GM12892 (cell line): ENCODE data around the gene FCRL6.

ENCODE experiments used
- POLR2A ChIP-seq: IDR thresholded peaks from 2 replicates; pipeline ENCODE4 v1.6.1; 2011; ENCODE audit warnings: low read depth, low read length, control low read depth
- POLR2AphosphoS5 ChIP-seq: IDR thresholded peaks from 2 replicates; pipeline ENCODE4 v1.6.1; 2011; ENCODE audit warnings: low read depth, low read length, control low read depth
- TAF1 ChIP-seq: IDR thresholded peaks from 2 replicates; pipeline ENCODE4 v1.6.1; 2011; ENCODE audit warnings: low read depth, mild to moderate bottlenecking, control low read depth, low read length, borderline replicate concordance

GRCh38 chr1:159831412-159832141, 29.4 kb downstream of the FCRL6 start:
- TF ChIP-seq POLR2A = no peak
- TF ChIP-seq POLR2AphosphoS5 = no peak
- no peak for TF ChIP-seq TAF1
